HL-60 (cell line): Measurements from ENCODE around the gene TEX54.
A peak's percentile ranks its signal among the peaks of the same experiment; 100 is the strongest.

Experiments used
- CTCF ChIP-seq: IDR thresholded peaks from one replicate; pipeline ENCODE4 v1.5.1; 2011; ENCODE audit warnings: low read length, control low read depth, inconsistent platforms; ENCODE audit not compliant: insufficient read depth
- GABPA ChIP-seq: IDR thresholded peaks from 2 replicates; pipeline ENCODE4 v1.6.1; 2012; ENCODE audit warnings: low read depth
- REST ChIP-seq: IDR thresholded peaks from 2 replicates; pipeline ENCODE4 v1.6.1; 2012; ENCODE audit warnings: low read depth; ENCODE audit not compliant: insufficient replicate concordance
- SPI1 ChIP-seq: IDR thresholded peaks from 2 replicates; pipeline ENCODE4 v1.6.1; 2012; ENCODE audit warnings: low read depth, mild to moderate bottlenecking, borderline replicate concordance

- TF ChIP-seq CTCF, result no peak
- peak; percentile 1; the same call in 1 of the 2 replicates for TF ChIP-seq SPI1
- peak; percentile 81 for TF ChIP-seq REST
- no peak for TF ChIP-seq GABPA
These were observed 27.4 kb downstream of the TEX54 start, which contains the start of gene NXF1 for GRCh38 chr11:62805076-62805892.
